ENCODE data around the gene MEOX1. TPM values are rescaled to one million over a fixed set of nuclear protein-coding genes. Genes with fewer than 3 reads are reported as not detected.

Gene MEOX1
- total RNA-seq, 1 donor from 2014 or later = 1.8 TPM

DNA sequence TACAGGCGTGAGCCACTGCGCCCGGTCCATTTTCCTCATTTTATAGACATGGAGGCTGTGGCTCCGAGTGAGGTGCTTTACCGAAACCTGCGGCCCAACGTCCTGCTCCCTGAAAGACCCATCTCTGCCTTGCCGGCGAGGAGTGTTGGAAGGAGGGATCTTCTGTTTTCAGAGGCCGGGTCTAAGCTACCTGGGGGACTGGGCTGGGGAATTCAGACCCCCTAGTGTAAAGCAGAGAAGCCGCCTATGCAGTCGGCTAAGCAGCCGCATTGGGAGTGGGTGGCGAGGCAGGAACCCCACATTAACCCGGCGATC lies 16.3 kb downstream of the MEOX1 start:
- Mint-ChIP-seq H3K9me3 (no peaks in the 10 kb centered on the region), H3K4me1 (peaks cover 15% of the 10 kb centered on the region), H3K27me3 (ENCODE audit: low read depth) (peaks cover 2% of the 10 kb centered on the region), H3K36me3 (no peaks in the 10 kb centered on the region), H3K4me3 (no peak overlapping the region), H3K27ac (no peak overlapping the region)
- DNase-seq (ENCODE audit: low spot score in 2 of 2, unreplicated experiment in 2 of 2) = no peak
- TF ChIP-seq CTCF (IDR thresholded peaks at IDR 0.05; ENCODE audit: unreplicated experiment) = no peak

GRCh38 chr17:43644081-43644480 lies 17.6 kb downstream of the MEOX1 start:
- peaks cover 17% of the 10 kb centered on the region for H3K4me1 Mint-ChIP-seq
- no peak for TF ChIP-seq CTCF (IDR thresholded peaks at IDR 0.05; ENCODE audit: unreplicated experiment)
- H3K9me3 Mint-ChIP-seq = no peaks in the 10 kb centered on the region
- DNase-seq (ENCODE audit: low spot score in 2 of 2, unreplicated experiment in 2 of 2) = no peak
- H3K36me3 Mint-ChIP-seq = no peaks in the 10 kb centered on the region
- H3K27me3 Mint-ChIP-seq (ENCODE audit: low read depth) = peaks cover 2% of the 10 kb centered on the region
- no peak overlapping the region for H3K4me3 Mint-ChIP-seq
- no peak overlapping the region for H3K27ac Mint-ChIP-seq

DNA sequence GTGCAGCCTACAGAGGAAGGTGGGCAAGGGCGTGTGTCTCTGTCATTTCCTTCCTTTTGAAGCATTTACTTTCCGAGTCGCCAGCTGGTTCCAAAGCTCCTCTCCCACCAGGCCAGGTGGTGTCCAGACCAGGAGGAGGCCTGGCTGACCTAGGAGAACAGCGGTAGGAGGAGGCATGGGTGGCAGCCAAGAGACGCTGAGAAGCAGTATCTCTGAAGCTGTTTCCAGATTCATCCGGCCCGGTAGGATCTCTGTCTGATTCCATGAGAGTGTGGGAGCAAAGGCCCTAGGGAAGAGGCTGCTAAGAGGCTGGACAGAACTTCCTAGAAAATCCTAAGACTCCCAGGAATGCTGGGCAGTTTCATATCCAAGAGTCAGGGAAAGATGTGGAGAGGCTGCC lies 20.3 kb downstream of the MEOX1 start:
- peaks cover 18% of the 10 kb centered on the region for H3K4me1 Mint-ChIP-seq
- peak overlapping the region; percentile 79 for H3K27ac Mint-ChIP-seq
- H3K9me3 Mint-ChIP-seq = no peaks in the 10 kb centered on the region
- DNase-seq (ENCODE audit: low spot score in 2 of 2, unreplicated experiment in 2 of 2) = no peak
- H3K27me3 Mint-ChIP-seq (ENCODE audit: low read depth) = peaks cover 3% of the 10 kb centered on the region
- TF ChIP-seq CTCF (IDR thresholded peaks at IDR 0.05; ENCODE audit: unreplicated experiment) = no peak
- no peaks in the 10 kb centered on the region for H3K36me3 Mint-ChIP-seq
- no peak overlapping the region for H3K4me3 Mint-ChIP-seq

DNA sequence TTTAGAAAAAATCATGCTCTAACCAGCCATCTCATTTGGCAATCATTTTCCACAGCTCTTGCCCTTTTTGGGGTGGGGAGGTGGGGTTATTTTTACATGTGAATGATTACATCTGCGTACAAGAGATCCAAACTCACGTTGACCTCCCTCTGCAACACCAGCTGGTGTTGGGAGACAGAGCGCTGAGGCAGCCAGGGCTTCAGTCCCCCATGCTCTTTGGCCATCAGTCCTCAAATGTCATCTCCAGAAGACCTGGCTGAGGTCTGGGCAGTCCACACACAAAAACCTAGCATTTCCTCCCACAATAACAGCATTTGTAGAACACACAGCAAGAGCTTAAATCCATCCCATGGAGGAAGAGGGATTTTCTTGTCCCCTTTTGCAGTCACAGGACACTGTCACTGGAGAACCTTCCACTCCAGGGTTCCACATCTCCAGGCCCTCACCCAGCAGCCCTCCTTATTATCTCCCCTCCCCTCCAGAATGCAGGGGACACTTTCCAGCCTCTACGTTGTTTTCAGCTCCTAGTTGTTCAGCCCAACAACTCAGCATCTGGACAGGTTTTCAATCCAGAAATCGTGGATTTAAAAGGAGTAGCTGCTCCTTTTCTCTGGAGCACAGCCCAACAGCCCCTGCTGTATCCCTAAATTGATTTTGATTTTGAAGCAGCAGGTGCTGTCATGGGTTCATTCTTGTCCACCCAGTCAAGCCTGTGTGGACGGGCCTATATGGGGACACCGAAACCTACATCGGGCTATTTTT lies 21.1 kb downstream of the MEOX1 start:
- no peak for TF ChIP-seq CTCF (IDR thresholded peaks at IDR 0.05; ENCODE audit: unreplicated experiment)
- Mint-ChIP-seq H3K9me3 (no peaks in the 10 kb centered on the region), H3K4me1 (peaks cover 22% of the 10 kb centered on the region), H3K27ac (peak overlapping the region; percentile 78), H3K36me3 (no peaks in the 10 kb centered on the region), H3K4me3 (no peak overlapping the region), H3K27me3 (ENCODE audit: low read depth) (peaks cover 3% of the 10 kb centered on the region)
- DNase-seq (ENCODE audit: low spot score in 2 of 2, unreplicated experiment in 2 of 2) = no peak

DNA sequence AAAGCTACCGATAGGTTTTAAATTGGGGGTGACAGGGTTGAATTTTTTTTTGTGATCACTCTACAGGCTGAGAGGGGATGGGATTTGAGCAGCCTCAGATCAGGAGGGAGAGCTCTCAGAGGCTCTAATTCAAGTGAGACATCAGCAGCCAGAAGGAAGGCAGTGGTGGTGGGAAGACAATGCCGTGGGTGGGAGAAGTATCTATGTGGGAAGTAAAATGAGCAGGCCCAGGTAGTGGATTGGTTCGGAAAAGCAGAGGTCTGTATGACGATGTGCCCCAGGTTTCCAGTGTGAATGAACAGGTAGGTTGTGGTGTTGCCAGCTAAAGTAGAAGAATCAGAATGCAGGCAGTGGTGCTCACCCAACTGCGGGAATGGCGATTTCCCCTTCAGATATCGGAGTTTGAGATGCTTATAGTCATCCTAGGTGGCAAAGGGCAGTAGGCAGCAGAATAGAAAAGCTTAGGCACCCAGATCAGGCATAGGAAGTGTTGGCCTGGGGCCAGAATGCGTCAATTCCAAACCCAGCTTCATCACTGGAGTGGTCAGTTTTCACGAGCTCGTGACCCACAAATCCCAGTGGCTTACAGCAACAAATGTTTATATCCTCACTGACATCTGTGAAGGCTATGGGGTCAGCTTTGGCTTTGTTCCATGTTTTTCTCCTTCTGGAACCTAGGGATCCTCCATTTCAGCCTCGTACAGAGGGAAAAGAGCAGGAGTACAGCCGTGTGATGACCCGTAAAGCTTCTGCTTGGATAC lies 24.0 kb downstream of the MEOX1 start:
- no peaks in the 10 kb centered on the region for H3K9me3 Mint-ChIP-seq
- H3K4me1 Mint-ChIP-seq = peaks cover 45% of the 10 kb centered on the region
- no peak overlapping the region for H3K27ac Mint-ChIP-seq
- H3K27me3 Mint-ChIP-seq (ENCODE audit: low read depth) = peaks cover 3% of the 10 kb centered on the region
- no peak for TF ChIP-seq CTCF (IDR thresholded peaks at IDR 0.05; ENCODE audit: unreplicated experiment)
- no peaks in the 10 kb centered on the region for H3K36me3 Mint-ChIP-seq
- DNase-seq (ENCODE audit: low spot score in 2 of 2, unreplicated experiment in 2 of 2) = no peak
- no peak overlapping the region for H3K4me3 Mint-ChIP-seq
